H1 (cell line): ENCODE data around the gene TRIM60. TPM values are rescaled to one million over a fixed set of nuclear protein-coding genes. Genes with fewer than 3 reads are reported as not detected.

ENCODE experiments used
- CTCF ChIA-PET: fragments of 300-600 bp; sonication (Branson Sonifier 250); formaldehyde crosslinking; loops from one replicate; lab custom pipeline; 2021; ENCODE audit not compliant: partially characterized antibody; lab: Charles Lee
- POLR2A ChIA-PET: fragments of 300-600 bp; sonication (Branson Sonifier 250); formaldehyde crosslinking; loops from one replicate; lab custom pipeline; 2021; ENCODE audit warnings: inconsistent platforms; ENCODE audit not compliant: partially characterized antibody; lab: Charles Lee
- DNase-seq, 2 experiments: peaks; one replicate each; pipeline versions ENCODE4 v3.0.0 to v3.0.0-alpha.2; 2010 to 2022; ENCODE audit warnings: low spot score in 2 of 2, low read depth in 1 of 2, mixed read lengths in 1 of 2
- FAIRE-seq: peaks from 2 replicates; lab custom pipeline; 2011; peaks lifted over from hg19 to GRCh38; lab: Jason Lieb, UNC
- H2AFZ ChIP-seq: 2 replicates; pipeline ENCODE4 v1.8.1; 2012; ENCODE audit warnings: low read length, inconsistent platforms
- H2AK5ac ChIP-seq: 2 replicates; pipeline ENCODE4 v1.6.1; 2013; ENCODE audit warnings: low read depth, low read length
- H2BK120ac ChIP-seq: replicated peaks from 2 replicates; pipeline ENCODE3; 2013; ENCODE audit warnings: low read depth, low read length, inconsistent platforms
- H2BK12ac ChIP-seq: 2 replicates; pipeline ENCODE4 v1.6.1; 2013; ENCODE audit warnings: low read depth, low read length
- H2BK15ac ChIP-seq: 2 replicates; pipeline ENCODE4 v1.6.1; 2013; ENCODE audit warnings: low read length
- H2BK20ac ChIP-seq: 2 replicates; pipeline ENCODE4 v1.6.1; 2013; ENCODE audit warnings: low read length
- H2BK5ac ChIP-seq: 2 replicates; pipeline ENCODE4 v1.6.1; 2013; ENCODE audit warnings: low read depth, low read length
- H3K14ac ChIP-seq: 2 replicates; pipeline ENCODE4 v1.6.1; 2013; ENCODE audit warnings: inconsistent platforms; ENCODE audit not compliant: insufficient read length
- H3K18ac ChIP-seq: 2 replicates; pipeline ENCODE4 v1.6.1; 2013; ENCODE audit warnings: low read length; ENCODE audit errors: extremely low read depth
- H3K23ac ChIP-seq: 2 replicates; pipeline ENCODE4 v1.6.1; 2013; ENCODE audit warnings: inconsistent platforms; ENCODE audit not compliant: insufficient read length
- H3K23me2 ChIP-seq: 2 replicates; pipeline ENCODE4 v1.6.1; 2013; ENCODE audit warnings: low read depth, low read length
- H3K27ac ChIP-seq: 2 replicates; pipeline ENCODE4 v1.6.1; 2011; ENCODE audit warnings: low read depth, low read length, inconsistent platforms
- H3K27me3 ChIP-seq, 4 experiments: replicated peaks in 1 of 4; 1 replicate in 1 of 4; 2 replicates in 3 of 4; pipeline versions ENCODE4 v1.6.1 to v1.8.1; 2011 to 2013; ENCODE audit warnings: low read length in 3 of 4, mild to moderate bottlenecking in 3 of 4, inconsistent platforms in 2 of 4, mixed read lengths in 2 of 4, moderate library complexity in 1 of 4; ENCODE audit not compliant: control insufficient read depth in 3 of 4, insufficient read depth in 3 of 4; ENCODE audit errors: extremely low read depth in 1 of 4
- H3K36me3 ChIP-seq, 4 experiments: 2 replicates each; pipeline versions ENCODE4 v1.6.1 to v1.8.1; 2011 to 2013; ENCODE audit warnings: mild to moderate bottlenecking in 4 of 4, low read length in 3 of 4, moderate library complexity in 2 of 4, control low read depth in 1 of 4, inconsistent platforms in 1 of 4; ENCODE audit not compliant: insufficient read depth in 4 of 4, control insufficient read depth in 2 of 4
- H3K4ac ChIP-seq: replicated peaks from 2 replicates; pipeline ENCODE3; 2013; ENCODE audit warnings: low read length, low read depth, mixed read lengths, inconsistent platforms; ENCODE audit not compliant: insufficient read length
- H3K4me1 ChIP-seq, 4 experiments: replicated peaks in 1 of 4; 1 replicate in 1 of 4; 2 replicates in 3 of 4; pipeline versions ENCODE4 v1.6.1 to v1.8.1; 2011 to 2013; ENCODE audit warnings: low read length in 3 of 4, inconsistent platforms in 2 of 4, mixed read lengths in 1 of 4; ENCODE audit not compliant: insufficient read depth in 4 of 4, control insufficient read depth in 3 of 4
- H3K4me2 ChIP-seq, 2 experiments: 2 replicates each; pipeline versions ENCODE4 v1.6.1 to v1.8.1; 2011 to 2013; ENCODE audit warnings: low read depth in 2 of 2, low read length in 2 of 2, control low read depth in 1 of 2, inconsistent platforms in 1 of 2, mild to moderate bottlenecking in 1 of 2; ENCODE audit not compliant: insufficient read depth in 1 of 2
- H3K4me3 ChIP-seq, 4 experiments: fragments of 200-600, 300-600 bp in 1 of 4; sonication (generic), shearing (Covaris generic), sonication (Bioruptor Twin) in 1 of 4; 2 replicates each; pipeline versions ENCODE4 v1.5.1 to v1.8.1; 2011 to 2016; ENCODE audit warnings: low read length in 4 of 4, low read depth in 3 of 4, control low read depth in 2 of 4, inconsistent platforms in 2 of 4, mild to moderate bottlenecking in 2 of 4, mixed read lengths in 1 of 4, moderate library complexity in 1 of 4; ENCODE audit not compliant: insufficient read depth in 2 of 4; ENCODE audit errors: extremely low read depth in 1 of 4
- H3K56ac ChIP-seq: replicated peaks from 2 replicates; pipeline ENCODE3; 2013; ENCODE audit warnings: low read depth, mild to moderate bottlenecking, mixed read lengths, low read length, inconsistent platforms; ENCODE audit not compliant: insufficient read length
- H3K79me1 ChIP-seq: 2 replicates; pipeline ENCODE4 v1.6.1; 2013; ENCODE audit warnings: low read depth, low read length, control low read depth
- H3K79me2 ChIP-seq, 2 experiments: 2 replicates each; pipeline versions ENCODE4 v1.6.1 to v1.8.1; 2012 to 2013; ENCODE audit warnings: low read length in 2 of 2, mild to moderate bottlenecking in 2 of 2, inconsistent platforms in 1 of 2; ENCODE audit not compliant: insufficient read depth in 2 of 2, control insufficient read depth in 1 of 2
- H3K9ac ChIP-seq, 4 experiments: replicated peaks in 1 of 4; 1 replicate in 1 of 4; 2 replicates in 3 of 4; pipeline versions ENCODE4 v1.6.1 to v1.8.1; 2011 to 2013; ENCODE audit warnings: low read depth in 3 of 4, low read length in 3 of 4, control low read depth in 2 of 4, mild to moderate bottlenecking in 2 of 4, moderate library complexity in 2 of 4, inconsistent platforms in 1 of 4; ENCODE audit errors: extremely low read depth in 1 of 4
- H3K9me3 ChIP-seq, 2 experiments: 2 replicates each; pipeline versions ENCODE4 v1.6.1 to v1.8.1; 2012 to 2013; ENCODE audit warnings: mild to moderate bottlenecking in 2 of 2, moderate library complexity in 2 of 2, control low read depth in 1 of 2, inconsistent platforms in 1 of 2, low read depth in 1 of 2, low read length in 1 of 2, mixed read lengths in 1 of 2; ENCODE audit not compliant: insufficient read depth in 2 of 2
- H4K20me1 ChIP-seq, 2 experiments: replicated peaks in 1 of 2; 2 replicates each; pipeline versions ENCODE3 to v1.8.1; 2011 to 2013; ENCODE audit warnings: inconsistent platforms in 2 of 2, low read length in 2 of 2, mild to moderate bottlenecking in 1 of 2; ENCODE audit not compliant: insufficient read depth in 2 of 2, control insufficient read depth in 1 of 2
- H4K5ac ChIP-seq: 2 replicates; pipeline ENCODE4 v1.6.1; 2013; ENCODE audit warnings: low read length, low read depth, mixed read lengths, inconsistent platforms; ENCODE audit not compliant: insufficient read length
- H4K8ac ChIP-seq: 2 replicates; pipeline ENCODE4 v1.8.0; 2013; ENCODE audit warnings: mild to moderate bottlenecking, moderate library complexity, low read length, inconsistent platforms; ENCODE audit not compliant: insufficient read depth; ENCODE audit errors: extremely low read depth
- H4K91ac ChIP-seq: replicated peaks from 2 replicates; pipeline ENCODE3; 2013; ENCODE audit warnings: low read length, mixed read lengths, inconsistent platforms; ENCODE audit not compliant: insufficient read length
- CTBP2 ChIP-seq: IDR thresholded peaks from 2 replicates; pipeline ENCODE4 v1.7.0; 2011; ENCODE audit warnings: borderline replicate concordance, mild to moderate bottlenecking, moderate library complexity, mixed read lengths, low read length; ENCODE audit not compliant: insufficient read depth, insufficient read length
- GABPA ChIP-seq: IDR thresholded peaks from 2 replicates; pipeline ENCODE4 v1.6.1; 2011; ENCODE audit warnings: mild to moderate bottlenecking, low read length, moderate library complexity, borderline replicate concordance; ENCODE audit not compliant: insufficient read depth
- KDM1A ChIP-seq: fragments of 200-600, 300-600 bp; sonication (generic); IDR thresholded peaks from 2 replicates; pipeline ENCODE4 v1.7.1; 2016; ENCODE audit warnings: mild to moderate bottlenecking, low read length, borderline replicate concordance
- KDM5A ChIP-seq: fragments of 200-600 bp; IDR thresholded peaks from 2 replicates; pipeline ENCODE4 v1.7.1; 2012; ENCODE audit warnings: mild to moderate bottlenecking, low read length, inconsistent platforms, mixed read lengths
- MAFK ChIP-seq: IDR thresholded peaks from 2 replicates; pipeline ENCODE4 v1.6.1; 2012; ENCODE audit warnings: low read depth, mild to moderate bottlenecking, improper control_type of control experiment, low read length
- RAD21 ChIP-seq, 2 experiments: IDR thresholded peaks in 1 of 2; conservative IDR thresholded peaks in 1 of 2; 2 replicates each; pipeline ENCODE4 v1.6.1; 2011; ENCODE audit warnings: low read depth in 2 of 2, low read length in 2 of 2, improper control_type of control experiment in 1 of 2, inconsistent platforms in 1 of 2, mild to moderate bottlenecking in 1 of 2, moderate library complexity in 1 of 2
- TBP ChIP-seq: IDR thresholded peaks from 2 replicates; pipeline ENCODE4 v1.6.1; 2011; ENCODE audit warnings: low read depth, low read length, improper control_type of control experiment
- WGBS, 2 experiments: shearing (Covaris generic) in 1 of 2; methylation state at CpG; one replicate each; pipeline versions ENCODE4 v1.1.6 to v1.1.7; 2013 to 2015; ENCODE audit warnings: low lambda C conversion rate in 2 of 2, mixed read lengths in 2 of 2, inconsistent platforms in 1 of 2, low coverage in 1 of 2, missing lambda C conversion rate in 1 of 2; ENCODE audit not compliant: insufficient replicate concordance in 2 of 2, insufficient coverage in 1 of 2, insufficient read length in 1 of 2; ENCODE audit errors: extremely low coverage in 1 of 2, missing lambda C conversion rate in 1 of 2; 5-methylcytosine and 5-hydroxymethylcytosine counted together
- polyA plus RNA-seq, 7 experiments: library from polyadenylated mRNA; depleted of rRNA in 3 of 7; stranded (reverse) in 5 of 7; unstranded in 2 of 7; fragments of >200 nt in 5 of 7; fragments of 200-250 nt in 2 of 7; gene quantifications; 1 replicate in 5 of 7; 2 replicates in 1 of 7; 4 replicates in 1 of 7; pipeline versions ENCODE4 v1.2.1 to v1.2.3, GENCODE V29; 2011 to 2013; ENCODE audit warnings: missing spikeins in 2 of 7, mixed read lengths in 2 of 7
- total RNA-seq: library from RNA; stranded (reverse); fragmentation: NEBNext Ultra II Directional; extraction: Animal tissue kit (Norgen Biotek cat#: 25700); gene quantifications from 2 replicates; pipeline ENCODE4 v1.2.1, GENCODE V29; 2021

Gene TRIM60
- total and polyA plus RNA-seq, 2 of the 8 experiments (the other 6 are each of a cell fraction or from before 2014, with no cell fraction given), result not detected

DNA sequence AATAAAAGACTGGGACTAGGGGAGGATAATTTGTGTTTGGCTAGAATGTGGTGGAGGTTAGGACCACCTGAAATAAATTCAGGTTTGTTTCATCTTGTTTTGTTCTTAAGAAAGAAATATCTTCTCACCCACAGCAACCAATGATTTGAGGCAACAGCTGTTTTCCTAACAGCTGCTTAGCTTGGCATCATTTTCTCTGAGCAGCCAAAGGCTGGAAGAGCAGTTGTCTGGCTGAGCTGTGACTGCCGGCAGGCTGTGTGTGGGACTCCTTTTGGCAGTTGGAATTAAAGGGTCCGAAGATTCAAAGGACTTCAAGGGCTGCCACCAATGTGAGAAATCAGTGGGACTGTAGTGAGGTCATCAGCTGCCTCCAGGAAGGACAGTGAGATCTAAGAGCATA is 26.9 kb downstream of the TRIM60 start:
- no peak overlapping the region for H2AK5ac ChIP-seq
- no peaks in the 10 kb centered on the region for H3K4me1 ChIP-seq
- WGBS, 2 experiments, result 85% methylated on average over 2 of the region's 2 CpGs; no CpG with 5 or more reads in 1 of the 2 experiments
- no peak overlapping the region for H3K9ac ChIP-seq
- H2BK15ac ChIP-seq, result no peak overlapping the region
- H3K56ac ChIP-seq, result no peak overlapping the region
- H3K4me2 ChIP-seq, result no peak overlapping the region
- DNase-seq (no peak), FAIRE-seq (no peak)
- H3K79me1 ChIP-seq, result no peaks in the 10 kb centered on the region; the same call in 1 of the 2 replicates
- H4K5ac ChIP-seq, result no peak overlapping the region
- no peak overlapping the region for H2BK5ac ChIP-seq
- no peaks in the 10 kb centered on the region for H3K9me3 ChIP-seq
- no peak overlapping the region for H2AFZ ChIP-seq
- H3K4me3 ChIP-seq, result no peak overlapping the region
- no peaks in the 10 kb centered on the region for H3K27me3 ChIP-seq
- no peaks in the 10 kb centered on the region for H3K23me2 ChIP-seq
- no peak overlapping the region for H2BK120ac ChIP-seq
- no peak overlapping the region for H3K23ac ChIP-seq
- POLR2A ChIA-PET, result no interaction called here
- H4K20me1 ChIP-seq, result no peaks in the 10 kb centered on the region
- no peak overlapping the region for H4K8ac ChIP-seq
- CTCF ChIA-PET, result interaction anchor here (0.7 to 1.3 kb wide), 6 partner anchors 28 to 352 kb away, joined by 3 to 4 read pairs (median 3); no protein-coding TSS in a partner anchor
- H2BK20ac ChIP-seq, result no peak overlapping the region
- H3K79me2 ChIP-seq, result no peaks in the 10 kb centered on the region
- H2BK12ac ChIP-seq, result no peak overlapping the region
- H3K18ac ChIP-seq, result no peak overlapping the region
- no peak overlapping the region for H3K14ac ChIP-seq
- TF ChIP-seq MAFK (no peak), CTBP2 (no peak), RAD21 (IDR thresholded peaks at IDR 0.05 in 1 of 2, conservative IDR thresholded peaks at IDR 0.05 in 1 of 2; ENCODE audit: low read depth in 2 of 2, low read length in 2 of 2) (no peak), GABPA (no peak), KDM5A (no peak), TBP (no peak), KDM1A (no peak)
- no peak overlapping the region for H4K91ac ChIP-seq
- H3K4ac ChIP-seq, result no peak overlapping the region
- H3K36me3 ChIP-seq, result no peaks in the 10 kb centered on the region
- no peak overlapping the region for H3K27ac ChIP-seq
